GM12878 (cell line): ENCODE results near the gene ETS1. TPM values are rescaled to one million over a fixed set of nuclear protein-coding genes. Genes with fewer than 3 reads are reported as not detected.
A peak's percentile ranks its signal among the peaks of the same experiment; 100 is the strongest.

Experiments
- DPF2 ChIP-seq: fragments of 450-650 bp; IDR thresholded peaks from 2 replicates; pipeline ENCODE4 v1.6.1; 2017; ENCODE audit warnings: mild to moderate bottlenecking
- EP300 ChIP-seq, 2 experiments: fragments of 150-350 bp in 1 of 2; IDR thresholded peaks; 2 replicates each; pipeline ENCODE4 v1.6.1; 2011 to 2012; ENCODE audit warnings: low read depth in 2 of 2, low read length in 2 of 2, borderline replicate concordance in 1 of 2, improper control_type of control experiment in 1 of 2, inconsistent platforms in 1 of 2; ENCODE audit not compliant: control insufficient read depth in 1 of 2
- LARP7 ChIP-seq: fragments of 450-650 bp; IDR thresholded peaks from 2 replicates; pipeline ENCODE4 v1.6.1; 2017; ENCODE audit warnings: mild to moderate bottlenecking
- SMARCA5 ChIP-seq: fragments of 450-650 bp; IDR thresholded peaks from 2 replicates; pipeline ENCODE4 v1.6.1; 2017; ENCODE audit warnings: mild to moderate bottlenecking
- polyA plus RNA-seq, 11 experiments: library from polyadenylated mRNA; depleted of rRNA in 4 of 11; unstranded in 6 of 11; stranded (reverse) in 5 of 11; fragments of >200 nt; fragmentation: Nextera tagmentation in 4 of 11; fragmentation: Illumina TruSeq in 1 of 11; extraction: Ambion mirVana in 4 of 11; extraction: Trizol in 1 of 11; gene quantifications; 1 replicate in 1 of 11; 2 replicates in 10 of 11; pipeline versions ENCODE4 v1.2.1 to v1.2.3, GENCODE V29; 2011 to 2016; ENCODE audit warnings: inconsistent platforms in 2 of 11, missing spikeins in 2 of 11, low read depth in 1 of 11
- total RNA-seq, 4 experiments: library from RNA; depleted of rRNA in 3 of 4; stranded (reverse); fragments of >200 nt in 3 of 4; fragmentation: Illumina TruSeq in 1 of 4; extraction: Trizol in 1 of 4; gene quantifications; 2 replicates each; pipeline versions ENCODE4 v1.2.1 to v1.2.3, GENCODE V29; 2013 to 2021
- TF ChIP-seq, protein P1 (sequence below): fragments of 450-650 bp; IDR thresholded peaks from 2 replicates; pipeline ENCODE4 v1.6.1; 2017; ENCODE audit warnings: mild to moderate bottlenecking, moderate library complexity
- TF ChIP-seq, protein P2 (sequence below): fragments of 450-650 bp; IDR thresholded peaks from 2 replicates; pipeline ENCODE4 v1.6.1; 2016; ENCODE audit warnings: mild to moderate bottlenecking, moderate library complexity, borderline replicate concordance
- TF ChIP-seq, protein P3 (sequence below): fragments of 450-650 bp; IDR thresholded peaks from 2 replicates; pipeline ENCODE4 v1.6.1; 2016; ENCODE audit warnings: mild to moderate bottlenecking

The ETS1 gene
- total and polyA plus RNA-seq, 10 of the 15 experiments (the other 5 are each of a cell fraction or from before 2014, with no cell fraction given), result 12.5 to 112 (median 55.5) TPM

DNA sequence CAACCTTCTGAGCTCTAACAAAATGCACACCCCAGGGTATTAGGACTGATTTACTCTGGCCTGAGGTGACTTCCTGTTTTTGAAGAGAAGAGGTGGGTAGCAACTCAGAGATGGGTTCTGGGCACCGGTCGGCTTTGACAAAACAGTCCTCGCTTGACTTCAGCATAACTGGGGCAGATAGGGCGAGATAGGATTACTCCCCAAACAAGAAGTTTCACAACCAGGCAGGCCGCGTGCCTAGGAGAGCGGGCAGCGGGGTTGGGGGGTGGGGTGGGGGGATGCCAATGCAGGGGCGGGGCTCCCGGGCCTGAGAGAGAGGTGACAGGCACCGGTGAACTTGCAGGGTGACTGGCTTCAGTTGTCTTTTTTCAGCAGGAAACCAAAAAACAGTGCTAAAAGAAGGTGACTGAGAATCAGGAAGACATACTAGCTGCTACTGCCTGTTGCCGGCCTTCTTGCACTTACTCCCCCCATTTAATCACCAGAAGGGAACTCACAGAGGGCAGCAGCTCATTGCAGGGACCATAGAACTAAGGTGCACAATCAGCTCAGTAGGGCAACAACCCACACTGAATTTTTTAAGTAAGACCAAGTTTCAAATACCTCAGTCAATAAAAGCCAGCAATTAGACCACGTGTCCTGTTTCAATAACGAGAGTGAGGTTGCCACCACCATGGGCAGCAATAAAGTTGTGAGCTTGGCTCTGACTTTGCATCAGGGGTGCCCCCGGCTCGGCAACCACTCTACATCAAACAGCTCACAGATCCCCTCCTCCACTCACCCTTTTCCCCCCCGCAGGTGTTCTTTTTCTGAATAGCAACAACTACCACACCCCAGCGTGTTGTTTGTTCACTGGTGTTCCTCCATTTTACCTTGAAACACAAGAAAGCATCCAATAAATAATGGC, 37.2 kb upstream of the ETS1 start (continued):
- TF ChIP-seq, protein P1, sequence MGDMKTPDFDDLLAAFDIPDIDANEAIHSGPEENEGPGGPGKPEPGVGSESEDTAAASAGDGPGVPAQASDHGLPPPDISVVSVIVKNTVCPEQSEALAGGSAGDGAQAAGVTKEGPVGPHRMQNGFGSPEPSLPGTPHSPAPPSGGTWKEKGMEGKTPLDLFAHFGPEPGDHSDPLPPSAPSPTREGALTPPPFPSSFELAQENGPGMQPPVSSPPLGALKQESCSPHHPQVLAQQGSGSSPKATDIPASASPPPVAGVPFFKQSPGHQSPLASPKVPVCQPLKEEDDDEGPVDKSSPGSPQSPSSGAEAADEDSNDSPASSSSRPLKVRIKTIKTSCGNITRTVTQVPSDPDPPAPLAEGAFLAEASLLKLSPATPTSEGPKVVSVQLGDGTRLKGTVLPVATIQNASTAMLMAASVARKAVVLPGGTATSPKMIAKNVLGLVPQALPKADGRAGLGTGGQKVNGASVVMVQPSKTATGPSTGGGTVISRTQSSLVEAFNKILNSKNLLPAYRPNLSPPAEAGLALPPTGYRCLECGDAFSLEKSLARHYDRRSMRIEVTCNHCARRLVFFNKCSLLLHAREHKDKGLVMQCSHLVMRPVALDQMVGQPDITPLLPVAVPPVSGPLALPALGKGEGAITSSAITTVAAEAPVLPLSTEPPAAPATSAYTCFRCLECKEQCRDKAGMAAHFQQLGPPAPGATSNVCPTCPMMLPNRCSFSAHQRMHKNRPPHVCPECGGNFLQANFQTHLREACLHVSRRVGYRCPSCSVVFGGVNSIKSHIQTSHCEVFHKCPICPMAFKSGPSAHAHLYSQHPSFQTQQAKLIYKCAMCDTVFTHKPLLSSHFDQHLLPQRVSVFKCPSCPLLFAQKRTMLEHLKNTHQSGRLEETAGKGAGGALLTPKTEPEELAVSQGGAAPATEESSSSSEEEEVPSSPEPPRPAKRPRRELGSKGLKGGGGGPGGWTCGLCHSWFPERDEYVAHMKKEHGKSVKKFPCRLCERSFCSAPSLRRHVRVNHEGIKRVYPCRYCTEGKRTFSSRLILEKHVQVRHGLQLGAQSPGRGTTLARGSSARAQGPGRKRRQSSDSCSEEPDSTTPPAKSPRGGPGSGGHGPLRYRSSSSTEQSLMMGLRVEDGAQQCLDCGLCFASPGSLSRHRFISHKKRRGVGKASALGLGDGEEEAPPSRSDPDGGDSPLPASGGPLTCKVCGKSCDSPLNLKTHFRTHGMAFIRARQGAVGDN, result peak; percentile 77
- TF ChIP-seq LARP7 (0 out of 2 replicates have a peak, but pooled peaks have one; percentile 38), DPF2 (0 out of 2 replicates have a peak, but pooled peaks have one; percentile 20), SMARCA5 (peak; percentile 38), EP300 (IDR thresholded peaks at IDR 0.05; ENCODE audit: borderline replicate concordance in 1 of 2, control insufficient read depth in 1 of 2, low read depth in 2 of 2, low read length in 2 of 2) (peak in 1 of 2 experiments; percentile 21; a peak in 1 of 4 replicates)
- TF ChIP-seq, protein P2, sequence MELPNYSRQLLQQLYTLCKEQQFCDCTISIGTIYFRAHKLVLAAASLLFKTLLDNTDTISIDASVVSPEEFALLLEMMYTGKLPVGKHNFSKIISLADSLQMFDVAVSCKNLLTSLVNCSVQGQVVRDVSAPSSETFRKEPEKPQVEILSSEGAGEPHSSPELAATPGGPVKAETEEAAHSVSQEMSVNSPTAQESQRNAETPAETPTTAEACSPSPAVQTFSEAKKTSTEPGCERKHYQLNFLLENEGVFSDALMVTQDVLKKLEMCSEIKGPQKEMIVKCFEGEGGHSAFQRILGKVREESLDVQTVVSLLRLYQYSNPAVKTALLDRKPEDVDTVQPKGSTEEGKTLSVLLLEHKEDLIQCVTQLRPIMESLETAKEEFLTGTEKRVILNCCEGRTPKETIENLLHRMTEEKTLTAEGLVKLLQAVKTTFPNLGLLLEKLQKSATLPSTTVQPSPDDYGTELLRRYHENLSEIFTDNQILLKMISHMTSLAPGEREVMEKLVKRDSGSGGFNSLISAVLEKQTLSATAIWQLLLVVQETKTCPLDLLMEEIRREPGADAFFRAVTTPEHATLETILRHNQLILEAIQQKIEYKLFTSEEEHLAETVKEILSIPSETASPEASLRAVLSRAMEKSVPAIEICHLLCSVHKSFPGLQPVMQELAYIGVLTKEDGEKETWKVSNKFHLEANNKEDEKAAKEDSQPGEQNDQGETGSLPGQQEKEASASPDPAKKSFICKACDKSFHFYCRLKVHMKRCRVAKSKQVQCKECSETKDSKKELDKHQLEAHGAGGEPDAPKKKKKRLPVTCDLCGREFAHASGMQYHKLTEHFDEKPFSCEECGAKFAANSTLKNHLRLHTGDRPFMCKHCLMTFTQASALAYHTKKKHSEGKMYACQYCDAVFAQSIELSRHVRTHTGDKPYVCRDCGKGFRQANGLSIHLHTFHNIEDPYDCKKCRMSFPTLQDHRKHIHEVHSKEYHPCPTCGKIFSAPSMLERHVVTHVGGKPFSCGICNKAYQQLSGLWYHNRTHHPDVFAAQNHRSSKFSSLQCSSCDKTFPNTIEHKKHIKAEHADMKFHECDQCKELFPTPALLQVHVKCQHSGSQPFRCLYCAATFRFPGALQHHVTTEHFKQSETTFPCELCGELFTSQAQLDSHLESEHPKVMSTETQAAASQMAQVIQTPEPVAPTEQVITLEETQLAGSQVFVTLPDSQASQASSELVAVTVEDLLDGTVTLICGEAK, result peak; percentile 80
- TF ChIP-seq, protein P3, sequence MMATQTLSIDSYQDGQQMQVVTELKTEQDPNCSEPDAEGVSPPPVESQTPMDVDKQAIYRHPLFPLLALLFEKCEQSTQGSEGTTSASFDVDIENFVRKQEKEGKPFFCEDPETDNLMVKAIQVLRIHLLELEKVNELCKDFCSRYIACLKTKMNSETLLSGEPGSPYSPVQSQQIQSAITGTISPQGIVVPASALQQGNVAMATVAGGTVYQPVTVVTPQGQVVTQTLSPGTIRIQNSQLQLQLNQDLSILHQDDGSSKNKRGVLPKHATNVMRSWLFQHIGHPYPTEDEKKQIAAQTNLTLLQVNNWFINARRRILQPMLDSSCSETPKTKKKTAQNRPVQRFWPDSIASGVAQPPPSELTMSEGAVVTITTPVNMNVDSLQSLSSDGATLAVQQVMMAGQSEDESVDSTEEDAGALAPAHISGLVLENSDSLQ, result 0 out of 2 replicates have a peak, but pooled peaks have one; percentile 25
